Testis (tissue), 2 donors: ENCODE results near the gene GRID1.

ENCODE experiments used
- POLR2A ChIP-seq: fragments of 450-650 bp; IDR thresholded peaks from one replicate; pipeline ENCODE4 v1.6.1; 2017; ENCODE audit warnings: antibody characterized with exemption, mild to moderate bottlenecking, moderate library complexity
- TF ChIP-seq, protein P1 (sequence below), 3 experiments: fragments of 450-650 bp in 2 of 3; fragments of 200-600 bp in 1 of 3; sonication (generic) in 1 of 3; IDR thresholded peaks; one replicate each; pipeline ENCODE4 v1.5.1; 2016 to 2019; ENCODE audit warnings: antibody characterized with exemption in 3 of 3, mild to moderate bottlenecking in 2 of 3, moderate library complexity in 1 of 3

DNA sequence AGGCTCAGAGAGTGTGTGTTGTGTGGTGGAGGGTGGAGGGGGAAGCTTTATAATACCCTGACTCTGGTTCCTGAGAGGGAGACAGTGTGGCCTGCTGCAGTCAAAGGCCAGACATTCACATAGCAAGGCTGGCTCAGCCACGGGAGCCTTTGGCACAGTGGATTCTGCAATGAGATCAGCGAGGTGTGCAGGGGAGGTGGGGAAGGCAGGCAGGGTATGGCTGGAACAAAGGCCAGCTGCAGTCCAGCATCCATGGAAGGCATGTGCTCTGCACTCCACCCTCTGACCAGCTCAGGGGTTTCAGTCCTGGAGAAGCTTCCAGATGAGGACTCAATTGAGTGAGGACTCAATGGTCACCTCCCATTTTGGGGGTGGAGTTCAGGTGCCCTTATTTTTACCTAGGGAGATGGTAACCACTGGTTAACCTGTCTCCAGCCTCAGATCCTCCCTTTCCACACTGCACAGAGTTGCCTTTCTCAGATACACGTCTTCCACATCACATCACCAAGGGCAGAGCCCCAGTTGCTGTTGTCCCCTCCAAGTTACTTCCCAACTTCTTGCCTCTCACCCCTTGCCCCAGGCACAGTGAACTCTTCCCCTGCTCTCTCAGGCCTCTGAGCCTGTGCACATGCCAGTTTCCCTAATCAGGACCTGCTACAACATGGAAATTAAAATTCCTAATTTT lies 504.9 kb downstream of the GRID1 start:
- TF ChIP-seq, protein P1, sequence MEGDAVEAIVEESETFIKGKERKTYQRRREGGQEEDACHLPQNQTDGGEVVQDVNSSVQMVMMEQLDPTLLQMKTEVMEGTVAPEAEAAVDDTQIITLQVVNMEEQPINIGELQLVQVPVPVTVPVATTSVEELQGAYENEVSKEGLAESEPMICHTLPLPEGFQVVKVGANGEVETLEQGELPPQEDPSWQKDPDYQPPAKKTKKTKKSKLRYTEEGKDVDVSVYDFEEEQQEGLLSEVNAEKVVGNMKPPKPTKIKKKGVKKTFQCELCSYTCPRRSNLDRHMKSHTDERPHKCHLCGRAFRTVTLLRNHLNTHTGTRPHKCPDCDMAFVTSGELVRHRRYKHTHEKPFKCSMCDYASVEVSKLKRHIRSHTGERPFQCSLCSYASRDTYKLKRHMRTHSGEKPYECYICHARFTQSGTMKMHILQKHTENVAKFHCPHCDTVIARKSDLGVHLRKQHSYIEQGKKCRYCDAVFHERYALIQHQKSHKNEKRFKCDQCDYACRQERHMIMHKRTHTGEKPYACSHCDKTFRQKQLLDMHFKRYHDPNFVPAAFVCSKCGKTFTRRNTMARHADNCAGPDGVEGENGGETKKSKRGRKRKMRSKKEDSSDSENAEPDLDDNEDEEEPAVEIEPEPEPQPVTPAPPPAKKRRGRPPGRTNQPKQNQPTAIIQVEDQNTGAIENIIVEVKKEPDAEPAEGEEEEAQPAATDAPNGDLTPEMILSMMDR (IDR thresholded peaks at IDR 0.05): no peak
- TF ChIP-seq POLR2A: no peak
